Adipocyte (in vitro differentiated cells): ENCODE data around the gene VARS2.
A peak's percentile ranks its signal among the peaks of the same experiment; 100 is the strongest.

ENCODE experiments used
- DNase-seq: peaks from one replicate; pipeline ENCODE4 v3.0.0-alpha.2; 2015; ENCODE audit warnings: low read depth
- H3K27me3 ChIP-seq: replicated peaks from 2 replicates; pipeline ENCODE4 v1.7.0; 2013; ENCODE audit warnings: mild to moderate bottlenecking, low read length, moderate library complexity; ENCODE audit not compliant: control insufficient read depth, insufficient read depth
- H3K36me3 ChIP-seq: 2 replicates; pipeline ENCODE4 v1.7.0; 2013; ENCODE audit warnings: low read length, mild to moderate bottlenecking, moderate library complexity; ENCODE audit not compliant: control insufficient read depth, insufficient read depth, severe bottlenecking
- H3K4me1 ChIP-seq: 2 replicates; pipeline ENCODE4 v1.7.0; 2013; ENCODE audit warnings: mild to moderate bottlenecking, low read length, moderate library complexity; ENCODE audit not compliant: control insufficient read depth, insufficient read depth
- H3K4me3 ChIP-seq: 2 replicates; pipeline ENCODE4 v1.7.0; 2013; ENCODE audit warnings: mild to moderate bottlenecking, low read length, moderate library complexity
- H3K9ac ChIP-seq: 2 replicates; pipeline ENCODE4 v1.7.0; 2013; ENCODE audit warnings: mild to moderate bottlenecking, low read length, moderate library complexity
- H3K9me3 ChIP-seq: 2 replicates; pipeline ENCODE4 v1.7.0; 2013; ENCODE audit warnings: mild to moderate bottlenecking, low read length, moderate library complexity; ENCODE audit not compliant: control insufficient read depth

VARS2 gene

DNA sequence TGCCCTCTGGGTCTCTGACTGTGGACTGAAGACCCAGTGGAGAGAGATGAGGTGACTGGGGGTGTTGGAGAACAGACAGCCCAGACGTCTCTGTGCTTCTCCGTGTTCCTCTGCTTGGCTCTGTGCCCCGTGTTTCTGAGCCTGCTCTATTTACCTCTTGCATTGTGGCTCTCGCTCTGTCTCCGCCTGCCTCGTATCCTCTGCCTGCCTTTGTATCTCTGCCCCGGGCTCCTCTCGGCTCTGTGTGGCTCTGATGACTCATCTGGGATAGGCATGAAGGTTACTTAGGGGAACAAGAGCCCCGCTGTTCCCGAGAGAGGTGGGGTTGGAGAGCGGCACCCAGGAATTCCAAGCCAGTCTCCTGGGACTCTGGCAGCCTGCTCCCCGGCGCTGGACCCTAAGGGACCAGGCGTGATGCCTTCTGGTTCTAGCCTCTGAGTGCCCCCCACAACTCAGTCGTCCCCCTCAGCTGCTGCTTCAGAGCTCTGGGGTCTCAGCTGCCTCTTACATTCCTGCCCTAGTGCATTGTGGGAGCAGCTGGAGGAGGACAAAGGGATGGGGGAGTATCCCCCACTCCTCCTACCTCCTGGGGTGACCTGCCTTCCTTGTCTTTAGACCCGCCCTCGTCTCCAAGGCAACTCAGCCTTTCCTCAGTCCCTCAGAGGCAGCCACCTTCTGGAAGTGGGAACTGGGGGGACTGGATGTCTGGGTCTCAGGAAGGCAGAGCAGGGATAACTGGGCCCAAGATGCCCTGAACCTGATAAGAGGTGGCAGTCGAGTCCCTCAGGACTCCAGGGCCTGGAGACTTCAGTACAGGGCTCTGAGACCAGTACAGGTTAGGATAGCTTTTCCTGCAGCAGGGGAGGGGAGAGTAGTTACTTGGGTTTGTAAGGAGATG lies 27.8 kb upstream of the VARS2 start:
- Histone ChIP-seq H3K36me3 (peaks cover 8% of the 10 kb centered on the region), H3K27me3 (no peaks in the 10 kb centered on the region), H3K9me3 (no peaks in the 10 kb centered on the region), H3K4me1 (peaks cover 50% of the 10 kb centered on the region), H3K4me3 (peak overlapping the region; percentile 86), H3K9ac (peak overlapping the region; percentile 84)
- DNase-seq: peak; percentile 86

DNA sequence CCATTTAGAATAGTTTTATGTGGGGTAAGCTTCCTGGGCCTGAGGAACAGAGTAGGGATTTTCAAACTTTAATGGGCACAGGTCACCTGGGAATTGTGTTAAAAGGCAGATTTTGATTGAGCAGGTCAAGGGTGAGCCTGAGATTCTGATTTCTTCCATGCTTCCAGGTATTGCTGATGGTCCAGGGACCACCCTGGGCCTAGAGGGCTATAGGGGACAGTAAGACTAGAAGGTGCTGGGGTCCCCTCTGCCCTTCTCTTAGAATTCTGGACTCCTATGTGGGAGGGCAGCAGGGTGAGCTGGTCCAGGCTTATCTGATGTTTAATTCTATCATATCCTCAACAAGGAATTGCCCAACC lies 27.2 kb upstream of the VARS2 start:
- peaks cover 8% of the 10 kb centered on the region for H3K36me3 ChIP-seq
- H3K9ac ChIP-seq: peak overlapping the region; percentile 84
- H3K9me3 ChIP-seq: no peaks in the 10 kb centered on the region
- peaks cover 50% of the 10 kb centered on the region for H3K4me1 ChIP-seq
- no peak for DNase-seq
- peak overlapping the region; percentile 86 for H3K4me3 ChIP-seq
- no peaks in the 10 kb centered on the region for H3K27me3 ChIP-seq

DNA sequence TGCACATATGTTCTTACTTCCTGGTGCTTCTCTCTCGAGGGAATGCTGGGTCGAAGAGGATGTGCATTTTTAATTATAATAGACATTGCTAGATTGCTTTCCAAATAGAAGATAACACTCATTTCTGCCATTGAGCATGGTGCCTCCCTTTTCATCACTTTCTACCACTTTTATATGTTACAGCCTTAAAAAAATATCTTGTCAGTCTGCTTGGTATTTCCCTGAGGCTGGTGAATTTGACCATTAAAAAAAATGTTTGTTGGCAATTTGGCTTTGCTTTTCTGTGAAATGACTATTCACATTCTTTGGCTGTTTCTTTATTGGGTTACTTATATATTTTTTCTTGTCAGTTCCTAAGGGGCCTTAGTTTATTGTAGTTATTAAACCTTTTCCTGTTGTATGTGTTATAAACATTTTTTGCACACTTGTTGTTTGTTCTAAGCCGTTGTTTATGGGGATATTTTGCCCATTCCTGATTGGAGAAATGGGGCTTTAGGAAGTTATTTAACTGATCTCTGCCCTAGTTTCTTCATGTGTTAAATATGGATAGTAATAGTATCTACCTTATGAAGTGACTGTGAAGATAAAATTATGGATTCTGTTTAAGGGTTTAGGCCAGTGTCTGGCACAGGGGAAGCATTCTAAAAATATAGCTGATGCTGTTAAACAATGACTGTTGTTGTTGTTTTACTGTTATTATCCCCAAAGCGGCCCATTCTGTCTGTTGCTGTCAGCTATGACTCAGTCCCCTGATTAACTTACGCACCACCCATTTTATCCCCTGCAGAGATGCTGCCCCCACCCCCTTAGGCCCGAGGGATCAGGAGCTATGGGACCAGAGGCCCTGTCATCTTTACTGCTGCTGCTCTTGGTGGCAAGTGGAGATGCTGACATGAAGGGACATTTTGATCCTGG lies 25.9 kb upstream of the VARS2 start:
- Histone ChIP-seq H3K36me3 (peaks cover 13% of the 10 kb centered on the region), H3K9ac (peak overlapping the region; percentile 59), H3K9me3 (no peaks in the 10 kb centered on the region), H3K27me3 (no peaks in the 10 kb centered on the region), H3K4me3 (peak overlapping the region; percentile 31), H3K4me1 (peaks cover 45% of the 10 kb centered on the region)
- peak; percentile 73 for DNase-seq

DNA sequence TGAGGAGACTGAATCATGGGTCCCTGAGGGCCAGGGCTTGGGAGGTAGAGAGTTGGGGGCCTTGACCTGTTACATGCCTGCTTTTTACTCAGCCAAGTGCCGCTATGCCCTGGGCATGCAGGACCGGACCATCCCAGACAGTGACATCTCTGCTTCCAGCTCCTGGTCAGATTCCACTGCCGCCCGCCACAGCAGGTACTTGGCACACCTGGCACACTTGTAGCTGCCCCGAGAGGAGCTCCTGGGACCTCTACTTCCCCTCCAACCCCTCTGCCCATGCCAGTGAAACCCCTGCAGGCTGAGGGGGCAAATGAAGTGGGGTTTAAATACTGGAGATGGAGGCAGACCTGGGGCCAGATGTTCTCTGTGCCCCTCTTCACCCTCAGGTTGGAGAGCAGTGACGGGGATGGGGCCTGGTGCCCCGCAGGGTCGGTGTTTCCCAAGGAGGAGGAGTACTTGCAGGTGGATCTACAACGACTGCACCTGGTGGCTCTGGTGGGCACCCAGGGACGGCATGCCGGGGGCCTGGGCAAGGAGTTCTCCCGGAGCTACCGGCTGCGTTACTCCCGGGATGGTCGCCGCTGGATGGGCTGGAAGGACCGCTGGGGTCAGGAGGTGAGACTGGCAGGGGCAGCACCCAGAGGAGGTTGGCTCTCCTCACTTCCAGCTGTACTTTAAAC lies 25.1 kb upstream of the VARS2 start:
- Histone ChIP-seq H3K36me3 (peaks cover 18% of the 10 kb centered on the region), H3K9ac (peak overlapping the region; percentile 59), H3K4me1 (peaks cover 38% of the 10 kb centered on the region), H3K27me3 (no peaks in the 10 kb centered on the region), H3K4me3 (no peak overlapping the region), H3K9me3 (no peaks in the 10 kb centered on the region)
- DNase-seq: no peak

DNA sequence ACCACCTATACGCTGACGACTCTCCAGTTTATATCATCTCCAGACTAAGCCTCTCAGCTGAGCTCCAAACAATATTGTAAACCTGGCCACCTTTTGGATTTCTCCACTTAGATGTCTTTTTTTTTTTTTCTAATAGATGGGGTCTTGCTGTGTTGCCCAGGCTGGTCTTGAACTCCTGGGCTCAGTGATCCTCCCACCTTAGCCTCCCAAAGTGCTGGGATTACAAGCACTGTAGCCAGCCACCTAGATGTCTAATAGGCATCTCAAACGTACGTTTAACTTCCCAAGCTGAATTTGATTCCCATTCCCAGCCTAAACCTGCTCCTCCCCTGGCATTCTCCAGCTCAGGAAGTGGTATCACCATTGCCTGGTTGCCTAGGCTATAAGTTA lies 24.5 kb upstream of the VARS2 start:
- Histone ChIP-seq H3K9me3 (no peaks in the 10 kb centered on the region), H3K4me3 (no peak overlapping the region), H3K27me3 (no peaks in the 10 kb centered on the region), H3K4me1 (peaks cover 38% of the 10 kb centered on the region), H3K9ac (no peak overlapping the region), H3K36me3 (peaks cover 20% of the 10 kb centered on the region)
- DNase-seq: no peak

DNA sequence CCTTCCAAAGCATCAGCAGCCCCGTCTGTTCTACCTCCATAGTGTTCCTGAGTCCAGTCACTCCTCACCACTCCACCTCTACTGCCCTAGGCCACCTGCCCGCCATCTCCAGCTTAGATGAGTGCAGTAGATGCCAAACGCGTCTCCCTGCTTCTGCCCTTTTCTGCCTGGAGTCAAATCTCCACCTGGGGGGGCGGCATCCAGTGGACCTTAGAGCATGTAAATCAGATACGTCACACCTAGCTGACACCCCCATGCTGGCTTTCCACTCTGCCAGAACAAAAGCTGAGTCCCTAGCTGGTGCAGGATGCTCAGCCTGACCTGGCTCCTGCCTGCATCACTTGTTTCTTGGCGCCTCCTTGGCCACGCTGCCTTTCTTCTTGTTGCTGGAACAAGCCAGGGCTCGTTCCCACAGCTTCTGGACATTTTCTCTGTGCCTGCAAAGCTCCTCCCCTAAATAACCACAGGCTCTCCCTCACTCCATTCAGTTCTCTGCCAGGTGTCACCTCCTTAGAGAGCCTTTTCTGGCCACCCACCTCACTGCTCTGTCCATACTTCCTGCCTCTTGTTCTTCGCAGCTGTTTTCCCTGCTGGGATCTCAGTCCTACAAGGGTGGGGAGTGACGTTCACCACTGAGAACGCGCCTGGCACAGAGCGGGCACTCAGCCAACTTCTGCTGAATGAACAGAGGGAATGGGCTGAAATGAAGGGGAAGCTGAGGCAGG lies 24.0 kb upstream of the VARS2 start:
- DNase-seq: no peak
- Histone ChIP-seq H3K4me1 (peaks cover 34% of the 10 kb centered on the region), H3K36me3 (peaks cover 26% of the 10 kb centered on the region), H3K9me3 (no peaks in the 10 kb centered on the region), H3K4me3 (no peak overlapping the region), H3K27me3 (no peaks in the 10 kb centered on the region), H3K9ac (no peak overlapping the region)

DNA sequence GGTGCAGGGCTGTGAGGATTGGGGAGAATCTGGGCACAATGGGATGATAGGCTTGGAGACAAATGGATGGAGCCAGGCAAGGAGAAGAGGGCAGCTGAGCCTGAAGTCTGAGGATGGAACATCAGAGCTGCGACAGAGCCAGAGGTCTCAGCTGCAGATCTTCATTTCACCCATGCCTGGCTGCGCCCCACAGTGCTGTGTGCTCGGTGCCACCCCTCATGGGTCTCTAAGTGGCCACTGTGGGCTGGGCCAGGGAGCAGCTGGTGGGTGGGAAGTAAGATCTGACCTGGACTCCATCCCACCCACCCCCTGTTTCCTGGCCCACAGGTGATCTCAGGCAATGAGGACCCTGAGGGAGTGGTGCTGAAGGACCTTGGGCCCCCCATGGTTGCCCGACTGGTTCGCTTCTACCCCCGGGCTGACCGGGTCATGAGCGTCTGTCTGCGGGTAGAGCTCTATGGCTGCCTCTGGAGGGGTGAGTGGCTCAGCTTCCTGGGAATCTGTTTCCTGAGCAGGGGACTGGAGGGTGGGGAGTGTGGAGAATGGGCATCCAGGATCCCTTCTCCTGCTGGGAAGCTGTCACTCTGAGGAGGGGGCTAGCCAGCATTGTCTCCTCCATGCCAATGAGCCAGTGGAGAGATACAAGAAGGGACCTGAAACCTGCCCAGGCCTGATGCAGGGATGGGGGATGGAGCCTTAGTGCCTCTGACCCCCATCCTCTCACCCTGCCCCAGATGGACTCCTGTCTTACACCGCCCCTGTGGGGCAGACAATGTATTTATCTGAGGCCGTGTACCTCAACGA lies 23.2 kb upstream of the VARS2 start:
- Histone ChIP-seq H3K9me3 (no peaks in the 10 kb centered on the region), H3K4me1 (peaks cover 27% of the 10 kb centered on the region), H3K27me3 (no peaks in the 10 kb centered on the region), H3K36me3 (peaks cover 31% of the 10 kb centered on the region), H3K4me3 (no peak overlapping the region), H3K9ac (no peak overlapping the region)
- no peak for DNase-seq

DNA sequence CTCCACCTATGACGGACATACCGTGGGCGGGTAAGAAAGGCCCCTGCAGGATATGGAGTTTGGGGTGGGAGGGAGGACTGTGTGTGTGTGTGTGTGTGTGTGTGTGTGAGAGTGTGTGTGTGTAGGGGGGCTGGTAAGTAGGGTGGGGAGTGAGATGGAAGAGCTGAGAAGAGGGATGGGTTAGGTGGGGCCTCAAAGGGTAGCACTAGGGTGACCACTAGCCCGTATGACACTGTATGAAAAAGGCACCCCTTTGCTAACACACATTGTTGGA lies 22.7 kb upstream of the VARS2 start:
- H3K36me3 ChIP-seq: peaks cover 31% of the 10 kb centered on the region
- DNase-seq: no peak
- no peak overlapping the region for H3K4me3 ChIP-seq
- no peaks in the 10 kb centered on the region for H3K27me3 ChIP-seq
- no peaks in the 10 kb centered on the region for H3K9me3 ChIP-seq
- no peak overlapping the region for H3K9ac ChIP-seq
- H3K4me1 ChIP-seq: peaks cover 21% of the 10 kb centered on the region

DNA sequence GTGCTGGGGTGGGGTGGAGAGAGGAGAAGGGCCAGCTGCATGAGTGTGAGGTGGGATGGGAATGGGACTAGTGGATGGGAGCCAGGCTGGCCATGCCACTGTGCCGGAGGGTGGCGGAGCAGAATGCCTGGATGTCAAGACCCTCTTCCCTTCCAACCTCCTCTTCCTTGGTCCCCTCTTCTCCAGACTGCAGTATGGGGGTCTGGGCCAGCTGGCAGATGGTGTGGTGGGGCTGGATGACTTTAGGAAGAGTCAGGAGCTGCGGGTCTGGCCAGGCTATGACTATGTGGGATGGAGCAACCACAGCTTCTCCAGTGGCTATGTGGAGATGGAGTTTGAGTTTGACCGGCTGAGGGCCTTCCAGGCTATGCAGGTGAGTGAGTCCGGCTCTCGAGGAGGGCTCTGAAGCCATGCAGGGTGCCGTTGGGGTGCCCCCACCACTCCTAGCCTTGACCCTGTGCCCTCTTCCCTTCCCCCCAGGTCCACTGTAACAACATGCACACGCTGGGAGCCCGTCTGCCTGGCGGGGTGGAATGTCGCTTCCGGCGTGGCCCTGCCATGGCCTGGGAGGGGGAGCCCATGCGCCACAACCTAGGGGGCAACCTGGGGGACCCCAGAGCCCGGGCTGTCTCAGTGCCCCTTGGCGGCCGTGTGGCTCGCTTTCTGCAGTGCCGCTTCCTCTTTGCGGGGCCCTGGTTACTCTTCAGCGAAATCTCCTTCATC lies 22.1 kb upstream of the VARS2 start:
- H3K9me3 ChIP-seq: no peaks in the 10 kb centered on the region
- H3K27me3 ChIP-seq: no peaks in the 10 kb centered on the region
- DNase-seq: no peak
- H3K36me3 ChIP-seq: peaks cover 31% of the 10 kb centered on the region
- no peak overlapping the region for H3K4me3 ChIP-seq
- H3K9ac ChIP-seq: no peak overlapping the region
- H3K4me1 ChIP-seq: peaks cover 17% of the 10 kb centered on the region
